Hepatocyte (in vitro differentiated cells): ENCODE measurements around the gene GPC5. TPM values are rescaled to one million over a fixed set of nuclear protein-coding genes. Genes with fewer than 3 reads are reported as not detected.

Source experiments
- DNase-seq: peaks from one replicate; pipeline ENCODE4 v3.0.0-alpha.2; 2016; ENCODE audit warnings: low spot score
- H2AFZ ChIP-seq: fragments of 200-600 bp; sonication (generic); 2 replicates; pipeline ENCODE4 v1.6.0; 2016; ENCODE audit warnings: antibody characterized with exemption, mild to moderate bottlenecking
- H3K27ac ChIP-seq: fragments of 200-600 bp; sonication (generic); 2 replicates; pipeline ENCODE4 v1.5.1; 2016; ENCODE audit warnings: mild to moderate bottlenecking
- H3K27me3 ChIP-seq: fragments of 200-600 bp; sonication (generic); 2 replicates; pipeline ENCODE4 v1.6.1; 2016
- H3K36me3 ChIP-seq: fragments of 200-600 bp; sonication (generic); replicated peaks from 2 replicates; pipeline ENCODE4 v1.5.1; 2016; ENCODE audit warnings: low read depth; ENCODE audit not compliant: insufficient read depth
- H3K4me1 ChIP-seq: fragments of 200-600 bp; sonication (generic); 2 replicates; pipeline ENCODE4 v1.5.1; 2016; ENCODE audit warnings: mild to moderate bottlenecking, moderate library complexity; ENCODE audit not compliant: insufficient read depth
- H3K4me2 ChIP-seq: fragments of 200-600 bp; sonication (generic); 2 replicates; pipeline ENCODE4 v1.6.0; 2016
- H3K4me3 ChIP-seq: fragments of 200-600 bp; sonication (generic); 2 replicates; pipeline ENCODE4 v1.5.1; 2016; ENCODE audit warnings: mild to moderate bottlenecking
- H3K79me2 ChIP-seq: fragments of 200-600 bp; sonication (generic); 2 replicates; pipeline ENCODE4 v1.6.0; 2017; ENCODE audit warnings: mild to moderate bottlenecking
- H3K9me2 ChIP-seq: fragments of 200-600 bp; sonication (generic); replicated peaks from 2 replicates; pipeline ENCODE4 v1.6.0; 2017; ENCODE audit warnings: mild to moderate bottlenecking; ENCODE audit not compliant: insufficient read depth
- H3K9me3 ChIP-seq: fragments of 200-600 bp; sonication (generic); 2 replicates; pipeline ENCODE4 v1.5.1; 2016; ENCODE audit warnings: low read depth, mild to moderate bottlenecking
- H4K20me1 ChIP-seq: fragments of 200-600 bp; sonication (generic); 2 replicates; pipeline ENCODE4 v1.6.0; 2016; ENCODE audit warnings: mild to moderate bottlenecking; ENCODE audit not compliant: insufficient read depth, poor library complexity, severe bottlenecking
- CTCF ChIP-seq: fragments of 200-600 bp; sonication (generic); IDR thresholded peaks from 2 replicates; pipeline ENCODE4 v1.5.1; 2016; ENCODE audit warnings: antibody characterized with exemption, mild to moderate bottlenecking; ENCODE audit not compliant: poor library complexity
- EZH2 ChIP-seq: fragments of 200-600 bp; sonication (generic); IDR thresholded peaks from 2 replicates; pipeline ENCODE4 v1.6.1; 2016; ENCODE audit warnings: antibody characterized with exemption, mild to moderate bottlenecking, borderline replicate concordance
- EZH2phosphoT487 ChIP-seq: fragments of 200-600 bp; sonication (generic); IDR thresholded peaks from one replicate; pipeline ENCODE4 v1.6.1; 2018; ENCODE audit warnings: antibody characterized with exemption, mild to moderate bottlenecking, low read depth, moderate library complexity; ENCODE audit not compliant: unreplicated experiment, severe bottlenecking
- WGBS: methylation state at CpG from one replicate; pipeline ENCODE4 v1.1.6; 2016; ENCODE audit warnings: low lambda C conversion rate; ENCODE audit errors: missing lambda C conversion rate; 5-methylcytosine and 5-hydroxymethylcytosine counted together
- polyA plus RNA-seq: library from polyadenylated mRNA; unstranded; fragments of >200 nt; fragmentation: Nextera tagmentation; extraction: Ambion mirVana; gene quantifications from 2 replicates; pipeline ENCODE4 v1.2.1, GENCODE V29; 2016
- total RNA-seq: library from RNA; depleted of rRNA; stranded (reverse); fragments of >200 nt; gene quantifications from 2 replicates; pipeline ENCODE4 v1.2.3, GENCODE V29; 2014

Gene GPC5
- total and polyA plus RNA-seq, 2 experiments from 2014 or later, result 3.9 to 5.4 TPM

DNA sequence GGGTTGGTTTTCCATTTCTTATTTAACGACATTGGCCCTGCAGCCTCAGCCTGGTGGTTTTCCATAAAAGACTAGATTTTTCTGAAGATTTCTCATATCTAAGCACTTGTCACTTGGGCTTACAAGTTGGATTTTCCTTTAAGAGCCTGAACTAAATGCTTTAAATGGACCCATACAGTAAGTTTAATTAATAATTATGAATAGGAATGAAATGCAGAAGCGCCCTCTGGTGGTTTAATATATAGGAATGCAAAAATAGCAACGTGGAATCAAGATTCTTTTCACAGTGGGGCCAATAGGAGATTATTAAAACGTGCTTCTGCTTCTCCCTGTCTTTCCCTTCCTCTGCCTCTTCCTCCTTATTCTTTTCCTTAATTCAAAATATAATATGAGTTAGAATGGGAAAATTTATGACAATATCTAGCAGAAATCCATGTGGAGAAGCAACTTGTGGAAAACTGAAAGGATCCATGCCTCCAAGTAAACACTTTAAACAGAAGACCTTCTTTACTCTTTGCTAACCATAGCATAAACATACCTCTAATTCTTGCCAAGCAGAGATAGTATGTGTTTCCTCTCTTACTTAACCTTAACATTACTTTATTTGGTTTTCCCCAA is 324.0 kb downstream of the GPC5 start:
- Histone ChIP-seq H4K20me1 (no peaks in the 10 kb centered on the region), H3K4me2 (peak overlapping the region; percentile 46), H3K4me3 (no peak overlapping the region), H3K27ac (no peak overlapping the region), H3K4me1 (no peaks in the 10 kb centered on the region), H3K36me3 (no peaks in the 10 kb centered on the region), H3K9me3 (no peaks in the 10 kb centered on the region), H3K9me2 (no peaks in the 10 kb centered on the region), H3K79me2 (no peaks in the 10 kb centered on the region), H2AFZ (peak overlapping the region; percentile 13), H3K27me3 (no peaks in the 10 kb centered on the region)
- TF ChIP-seq CTCF (peak; percentile 76), EZH2 (no peak)
- DNase-seq, result peak; percentile 52
- 28% methylated on average over 4 of the region's 4 CpGs for WGBS

GRCh38 chr13:91724591-91724990 is 326.2 kb downstream of the GPC5 start:
- H3K4me1 ChIP-seq, result no peaks in the 10 kb centered on the region
- no peak overlapping the region for H3K4me2 ChIP-seq
- WGBS, result 95% methylated on average over 3 of the region's 3 CpGs
- H3K27ac ChIP-seq, result no peak overlapping the region
- H2AFZ ChIP-seq, result no peak overlapping the region
- no peaks in the 10 kb centered on the region for H3K9me3 ChIP-seq
- H3K79me2 ChIP-seq, result no peaks in the 10 kb centered on the region
- H3K27me3 ChIP-seq, result no peaks in the 10 kb centered on the region
- H3K36me3 ChIP-seq, result no peaks in the 10 kb centered on the region
- TF ChIP-seq EZH2 (no peak), EZH2phosphoT487 (no peak), CTCF (no peak)
- DNase-seq, result no peak
- H3K4me3 ChIP-seq, result no peak overlapping the region
- H4K20me1 ChIP-seq, result no peaks in the 10 kb centered on the region
- H3K9me2 ChIP-seq, result no peaks in the 10 kb centered on the region

DNA sequence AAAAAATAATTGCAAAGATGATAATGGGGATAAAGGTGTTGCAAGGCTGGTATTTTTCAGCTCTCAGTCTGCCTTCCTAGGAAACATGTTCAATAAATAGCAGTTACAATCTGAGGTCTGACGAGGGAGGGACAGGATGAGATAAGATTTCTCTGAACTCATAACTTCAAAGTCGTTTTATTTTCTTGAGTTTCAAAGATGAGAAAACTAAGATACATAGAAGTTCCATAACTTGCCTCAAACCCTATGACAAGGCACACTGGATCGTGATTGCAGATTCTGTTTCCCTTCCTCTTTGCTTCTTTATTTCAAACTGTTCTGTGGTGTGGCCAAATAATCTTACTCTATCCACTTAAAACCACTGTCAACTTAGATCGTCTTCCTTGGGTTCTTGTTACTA is 327.2 kb downstream of the GPC5 start:
- Histone ChIP-seq H3K9me2 (no peaks in the 10 kb centered on the region), H3K27me3 (no peaks in the 10 kb centered on the region), H3K4me2 (peak overlapping the region; percentile 56), H3K9me3 (no peaks in the 10 kb centered on the region), H4K20me1 (no peaks in the 10 kb centered on the region), H3K4me3 (no peak overlapping the region), H3K4me1 (no peaks in the 10 kb centered on the region), H3K79me2 (no peaks in the 10 kb centered on the region), H2AFZ (no peak overlapping the region), H3K27ac (peak overlapping the region; percentile 21), H3K36me3 (no peaks in the 10 kb centered on the region)
- WGBS, result 33% methylated on average over 4 of the region's 4 CpGs
- no peak for DNase-seq
- TF ChIP-seq EZH2phosphoT487 (no peak), CTCF (no peak), EZH2 (no peak)

DNA sequence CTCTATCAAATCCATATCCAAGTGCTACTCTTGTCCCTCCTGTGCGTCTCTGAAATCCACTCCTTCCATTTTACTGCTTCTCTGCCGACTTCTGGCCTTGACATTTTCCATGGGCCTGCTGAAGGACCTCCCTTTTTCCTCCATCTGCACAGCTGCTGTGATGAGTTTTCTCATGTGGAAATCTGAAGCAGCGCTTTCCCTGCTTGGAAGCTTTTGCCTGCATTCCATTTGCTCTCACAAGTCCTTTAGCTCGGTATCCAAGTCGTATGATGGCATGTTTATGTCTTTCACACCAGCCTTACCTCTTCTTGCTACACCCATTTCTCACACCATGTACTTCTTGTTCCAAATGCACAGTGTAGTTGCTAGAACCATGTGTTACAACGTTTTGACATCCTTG is 328.2 kb downstream of the GPC5 start:
- H4K20me1 ChIP-seq, result no peaks in the 10 kb centered on the region
- H3K79me2 ChIP-seq, result no peaks in the 10 kb centered on the region
- no peaks in the 10 kb centered on the region for H3K9me2 ChIP-seq
- H3K4me2 ChIP-seq, result no peak overlapping the region
- no peaks in the 10 kb centered on the region for H3K4me1 ChIP-seq
- no peaks in the 10 kb centered on the region for H3K36me3 ChIP-seq
- no peak for DNase-seq
- no peak overlapping the region for H2AFZ ChIP-seq
- no peak overlapping the region for H3K4me3 ChIP-seq
- H3K9me3 ChIP-seq, result no peaks in the 10 kb centered on the region
- H3K27ac ChIP-seq, result no peak overlapping the region
- TF ChIP-seq EZH2phosphoT487, result no peak
- TF ChIP-seq EZH2, result no peak
- TF ChIP-seq CTCF, result no peak
- WGBS, result 73% methylated on average over 6 of the region's 6 CpGs
- no peaks in the 10 kb centered on the region for H3K27me3 ChIP-seq
